NCI-H1092 (cell line): ENCODE data around the gene IL12RB1.
"Not testable (repeated sequence)": the region's sequence is repeated elsewhere in the genome, so short reads cannot be mapped to it uniquely, and the experiment has no call there.

Experiments
- DNase-seq: peaks from one replicate; lab custom pipeline; 2025; lab: John Stamatoyannopoulos, UW

Gene IL12RB1

GRCh38 chr19:18112989-18113478 lies 26.3 kb upstream of the IL12RB1 start:
- peak; percentile 60 for DNase-seq

GRCh38 chr19:18110609-18111232 lies 24.0 kb upstream of the IL12RB1 start:
- DNase-seq = no peak

- no peak for DNase-seq
These were observed 23.2 kb upstream of the IL12RB1 start for GRCh38 chr19:18109733-18110608.

- no peak for DNase-seq
These were observed 22.6 kb upstream of the IL12RB1 start for GRCh38 chr19:18109341-18109732.

- no peak for DNase-seq
These were observed 22.2 kb upstream of the IL12RB1 start for GRCh38 chr19:18108897-18109296.

GRCh38 chr19:18107235-18107634 lies 20.5 kb upstream of the IL12RB1 start:
- DNase-seq = no peak

GRCh38 chr19:18105259-18105658 lies 18.5 kb upstream of the IL12RB1 start:
- not testable (repeated sequence) for DNase-seq

GRCh38 chr19:18104793-18105131 lies 18.0 kb upstream of the IL12RB1 start:
- no peak for DNase-seq

GRCh38 chr19:18102916-18103542 lies 16.3 kb upstream of the IL12RB1 start:
- peak; percentile 23 for DNase-seq

GRCh38 chr19:18101268-18101667 lies 14.5 kb upstream of the IL12RB1 start:
- DNase-seq = no peak

GRCh38 chr19:18100710-18101109 lies 14.0 kb upstream of the IL12RB1 start:
- DNase-seq = no peak

GRCh38 chr19:18099623-18099995 lies 12.9 kb upstream of the IL12RB1 start:
- no peak for DNase-seq

- DNase-seq = no peak
These were observed 12.3 kb upstream of the IL12RB1 start for GRCh38 chr19:18098891-18099622.

- DNase-seq = no peak
These were observed 11.5 kb upstream of the IL12RB1 start for GRCh38 chr19:18097993-18098890.

GRCh38 chr19:18097217-18097992 lies 10.7 kb upstream of the IL12RB1 start, which contains the start of gene MAST3:
Gene MAST3 (plus strand): TSS chr19:18097778. CDS start chr19:18097793, 15 bp downstream.
- no peak for DNase-seq

- no peak for DNase-seq
These were observed 9.5 kb upstream of the IL12RB1 start for GRCh38 chr19:18096258-18096657.

- no peak for DNase-seq
These were observed 6.9 kb upstream of the IL12RB1 start for GRCh38 chr19:18093439-18094161.

GRCh38 chr19:18091217-18091608 lies 4.5 kb upstream of the IL12RB1 start:
- no peak for DNase-seq

GRCh38 chr19:18090545-18091216 lies 3.9 kb upstream of the IL12RB1 start:
- no peak for DNase-seq
